ENCODE measurements around the gene GRB10. TPM values are rescaled to one million over a fixed set of nuclear protein-coding genes. Genes with fewer than 3 reads are reported as not detected.

GRB10 gene
- total and polyA plus RNA-seq, 2 of the 8 experiments (the other 6 are each of a cell fraction or from before 2014, with no cell fraction given): 35.7 to 97.0 TPM

DNA sequence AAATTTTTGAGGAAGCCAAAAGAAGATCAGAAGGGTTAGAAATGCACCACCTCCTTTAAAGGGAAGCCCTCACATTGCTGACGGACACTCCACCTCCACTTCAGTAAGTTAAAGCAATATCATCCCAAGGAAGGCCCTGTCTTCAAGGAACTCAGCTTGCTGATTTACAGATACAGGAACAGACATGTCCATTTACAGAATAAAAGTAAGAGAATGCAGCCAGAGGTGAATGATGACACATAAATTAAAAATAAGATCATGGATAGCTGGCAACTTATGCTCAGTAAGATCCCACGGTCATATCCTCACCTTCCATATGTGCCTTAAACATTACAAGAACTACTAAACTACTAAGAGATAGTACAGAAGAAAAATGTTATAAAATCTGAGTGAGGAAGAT, 20.4 kb downstream of the GRB10 start (continued):
- TF ChIP-seq CHD7 (IDR thresholded peaks at IDR 0.05; ENCODE audit: insufficient replicate concordance, low read length) (no peak), RXRA (IDR thresholded peaks at IDR 0.05; ENCODE audit: insufficient read depth, low read depth, low read length) (no peak), POLR2A (IDR thresholded peaks at IDR 0.05; ENCODE audit: control extremely low read depth in 1 of 2, low read depth in 2 of 2, low read length in 2 of 2) (no peak), ATF2 (IDR thresholded peaks at IDR 0.05; ENCODE audit: low read length) (no peak), KDM5A (IDR thresholded peaks at IDR 0.05; ENCODE audit: low read length) (no peak), HDAC2 (IDR thresholded peaks at IDR 0.05; ENCODE audit: borderline replicate concordance in 1 of 2, low read depth in 2 of 2, low read length in 2 of 2) (no peak), GABPA (IDR thresholded peaks at IDR 0.05; ENCODE audit: borderline replicate concordance, insufficient read depth, low read length) (no peak), PHF8 (conservative IDR thresholded peaks at IDR 0.05; ENCODE audit: low read depth, low read length) (no peak)
- TF ChIP-seq, protein P1, sequence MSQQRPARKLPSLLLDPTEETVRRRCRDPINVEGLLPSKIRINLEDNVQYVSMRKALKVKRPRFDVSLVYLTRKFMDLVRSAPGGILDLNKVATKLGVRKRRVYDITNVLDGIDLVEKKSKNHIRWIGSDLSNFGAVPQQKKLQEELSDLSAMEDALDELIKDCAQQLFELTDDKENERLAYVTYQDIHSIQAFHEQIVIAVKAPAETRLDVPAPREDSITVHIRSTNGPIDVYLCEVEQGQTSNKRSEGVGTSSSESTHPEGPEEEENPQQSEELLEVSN (IDR thresholded peaks at IDR 0.05): no peak

All from H1 (cell line).